Activated T-cell treated with anti-CD3 and anti-CD28 coated beads, Interleukin-2, amount 50 U/mL, for 72 hours (primary cell): ENCODE measurements around the gene VWF. TPM values are rescaled to one million over a fixed set of nuclear protein-coding genes. Genes with fewer than 3 reads are reported as not detected.

Experiments used
- ATAC-seq, 2 donors: fragments of 150-1000 bp; cut with Tn5 transposase; replicated peaks in 1 of 2; 2 replicates each; pipeline ENCODE4 v1.10.0; 2021; ENCODE audit warnings: moderate library complexity in 2 of 2, mild to moderate bottlenecking in 1 of 2
- DNase-seq, 2 donors: peaks; one replicate each; pipeline ENCODE4 v3.0.0; 2021 to 2022; ENCODE audit warnings: mixed read lengths in 1 of 2
- H3K27ac Mint-ChIP-seq: one replicate; pipeline ENCODE4 v1.8.0; 2022; ENCODE audit warnings: mild to moderate bottlenecking, moderate library complexity, mixed read lengths
- H3K27me3 Mint-ChIP-seq: one replicate; pipeline ENCODE4 v1.8.0; 2022; ENCODE audit warnings: low read depth, mixed read lengths
- H3K36me3 Mint-ChIP-seq, 2 donors: one replicate each; pipeline ENCODE4 v1.8.0; 2022; ENCODE audit warnings: mixed read lengths in 2 of 2, mild to moderate bottlenecking in 1 of 2; ENCODE audit not compliant: insufficient read depth in 2 of 2
- H3K4me1 Mint-ChIP-seq: one replicate; pipeline ENCODE4 v1.8.0; 2022; ENCODE audit warnings: low read depth, mixed read lengths
- H3K4me3 Mint-ChIP-seq, 2 donors: one replicate each; pipeline ENCODE4 v1.8.0; 2022; ENCODE audit warnings: mild to moderate bottlenecking in 2 of 2, mixed read lengths in 2 of 2, moderate library complexity in 2 of 2
- H3K9me3 Mint-ChIP-seq, 2 donors: one replicate each; pipeline ENCODE4 v1.8.0; 2022; ENCODE audit warnings: mixed read lengths in 2 of 2
- total RNA-seq, 2 donors: library from RNA; stranded (reverse); gene quantifications; one replicate each; pipeline ENCODE4 v1.2.3, GENCODE V29; 2022

The VWF gene
- total RNA-seq, 2 donors from 2014 or later = 0.02 TPM

DNA sequence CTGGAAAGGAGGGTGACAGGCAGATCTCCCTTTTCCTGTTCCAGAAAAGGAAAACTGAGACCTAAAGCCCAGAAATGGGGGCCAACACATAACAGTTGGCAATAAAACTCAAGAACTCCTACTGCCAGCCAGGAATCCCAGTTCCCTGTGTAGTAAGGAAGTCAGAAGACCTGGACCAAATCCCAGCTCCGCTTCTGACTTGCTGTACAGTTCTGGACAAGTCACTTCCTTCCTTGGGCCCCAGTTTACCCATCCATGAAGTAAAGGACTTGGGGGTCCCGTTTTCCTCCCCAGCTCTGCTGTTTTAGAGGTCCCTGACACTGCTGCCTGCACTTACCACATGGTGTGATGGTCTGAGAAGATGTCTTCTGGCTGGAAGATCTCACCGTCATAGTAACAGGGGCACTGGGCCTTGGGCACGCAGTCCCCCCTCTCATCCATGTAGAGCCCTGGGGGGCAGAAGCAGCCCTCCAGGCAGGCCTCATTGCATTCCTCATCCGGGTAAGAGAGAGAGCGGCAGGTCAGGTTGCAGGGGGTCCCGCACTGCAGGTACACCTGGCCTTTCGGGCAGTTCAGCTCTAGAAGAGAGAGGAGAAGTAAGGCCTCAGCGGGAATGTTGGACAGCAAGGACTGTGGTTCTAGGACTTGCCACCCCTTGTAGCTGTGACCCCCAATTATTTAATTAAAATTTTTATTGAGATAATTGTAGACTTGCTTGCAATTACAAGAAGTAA, 72.1 kb downstream of the VWF start:
- Mint-ChIP-seq H3K27me3 (peaks cover 10% of the 10 kb centered on the region), H3K9me3 (no peaks in the 10 kb centered on the region), H3K36me3 (no peaks in the 10 kb centered on the region), H3K27ac (no peak overlapping the region), H3K4me1 (no peaks in the 10 kb centered on the region), H3K4me3 (no peak overlapping the region)
- ATAC-seq (no peak), DNase-seq (no peak)

DNA sequence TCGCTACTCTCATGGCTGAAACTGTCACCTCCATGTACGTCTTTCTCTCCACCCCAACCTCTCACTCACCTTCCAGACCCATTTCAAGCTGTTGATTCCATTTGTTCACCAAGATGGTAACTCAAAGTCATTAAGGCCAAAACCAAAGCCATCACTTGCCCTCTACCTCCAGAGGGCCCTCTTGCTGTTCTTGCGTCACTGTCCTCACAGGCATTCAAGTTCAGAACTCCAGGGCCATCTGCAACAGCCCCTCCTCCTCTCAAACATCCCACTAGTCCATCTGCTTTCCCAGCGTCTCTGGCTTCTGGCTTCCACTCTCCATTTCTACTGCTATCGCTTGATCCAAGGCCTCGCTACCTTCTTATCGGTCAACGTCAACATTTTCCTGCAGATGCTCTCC, 74.5 kb downstream of the VWF start:
- Mint-ChIP-seq H3K4me1 (no peaks in the 10 kb centered on the region), H3K9me3 (no peaks in the 10 kb centered on the region), H3K36me3 (no peaks in the 10 kb centered on the region), H3K27ac (no peak overlapping the region), H3K4me3 (no peak overlapping the region), H3K27me3 (peaks cover 2% of the 10 kb centered on the region)
- no peak for DNase-seq
- no peak for ATAC-seq

DNA sequence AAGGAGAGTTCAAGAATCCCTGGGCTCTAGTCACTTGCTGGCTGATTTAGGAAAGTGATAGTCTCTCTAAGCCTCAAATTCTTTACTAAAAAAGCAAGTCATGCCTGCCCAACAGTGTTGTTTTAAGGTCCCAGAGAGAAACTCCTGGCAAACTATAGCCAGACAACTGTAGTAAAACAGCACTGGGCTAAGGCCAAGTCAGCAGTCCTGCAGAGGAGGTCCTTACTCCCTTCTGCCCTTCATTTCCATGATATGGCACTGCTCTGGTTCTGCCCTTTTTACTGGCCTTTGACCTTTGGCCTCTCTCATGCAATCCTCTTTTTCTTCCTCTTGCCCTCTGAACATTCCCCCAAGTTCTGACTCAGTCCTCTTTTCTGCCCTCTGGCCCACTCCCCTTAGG, 74.9 kb downstream of the VWF start:
- ATAC-seq (no peak), DNase-seq (no peak)
- no peak overlapping the region for H3K4me3 Mint-ChIP-seq
- H3K27ac Mint-ChIP-seq = no peak overlapping the region
- no peaks in the 10 kb centered on the region for H3K36me3 Mint-ChIP-seq
- H3K27me3 Mint-ChIP-seq = peaks cover 6% of the 10 kb centered on the region
- H3K4me1 Mint-ChIP-seq = no peaks in the 10 kb centered on the region
- H3K9me3 Mint-ChIP-seq = no peaks in the 10 kb centered on the region

DNA sequence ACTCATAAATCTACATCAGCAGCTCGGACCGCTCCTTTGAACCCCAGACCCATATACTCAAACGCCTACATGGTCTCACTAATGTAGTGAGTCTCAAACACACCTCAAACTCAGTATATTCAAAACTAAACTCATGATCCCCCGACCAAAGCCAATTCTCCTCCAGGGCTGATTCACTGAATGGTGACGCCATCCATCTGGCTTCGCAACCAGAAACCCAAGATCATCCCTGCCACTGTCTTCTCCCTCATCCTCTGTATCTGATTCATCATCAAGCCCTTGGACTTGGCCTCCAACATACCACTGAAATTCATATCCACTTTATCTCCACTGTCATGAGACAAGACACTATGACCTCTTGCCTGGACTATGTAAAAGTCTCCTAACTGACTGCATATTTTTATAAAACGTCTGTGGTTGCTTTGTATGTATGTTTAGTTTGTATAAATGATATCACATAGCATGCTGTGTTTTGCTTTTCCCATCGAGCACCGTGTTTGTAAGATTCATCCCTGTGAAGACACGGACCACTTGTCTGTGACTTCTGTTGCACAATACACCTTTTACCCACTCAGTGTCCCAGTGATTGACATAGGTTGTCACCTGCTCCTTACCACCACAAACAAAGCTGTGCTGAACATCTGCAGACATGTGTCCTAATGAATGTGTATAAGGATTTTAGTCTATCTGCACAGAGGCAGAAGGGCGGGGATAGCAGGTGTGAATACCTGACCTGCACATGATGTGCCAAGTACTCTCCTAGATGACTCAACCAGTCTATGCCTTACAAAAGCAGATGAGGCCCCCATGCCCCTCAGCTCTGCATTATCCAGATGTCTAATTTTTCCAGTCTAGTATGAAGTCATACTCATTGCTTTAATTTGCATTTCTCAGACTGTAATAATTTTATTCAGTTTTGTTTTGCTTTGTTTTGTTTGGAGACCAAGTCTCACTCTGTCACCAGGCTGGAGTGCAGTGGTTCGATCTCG, 76.9 kb downstream of the VWF start:
- H3K4me3 Mint-ChIP-seq = no peak overlapping the region
- no peak for ATAC-seq

DNA sequence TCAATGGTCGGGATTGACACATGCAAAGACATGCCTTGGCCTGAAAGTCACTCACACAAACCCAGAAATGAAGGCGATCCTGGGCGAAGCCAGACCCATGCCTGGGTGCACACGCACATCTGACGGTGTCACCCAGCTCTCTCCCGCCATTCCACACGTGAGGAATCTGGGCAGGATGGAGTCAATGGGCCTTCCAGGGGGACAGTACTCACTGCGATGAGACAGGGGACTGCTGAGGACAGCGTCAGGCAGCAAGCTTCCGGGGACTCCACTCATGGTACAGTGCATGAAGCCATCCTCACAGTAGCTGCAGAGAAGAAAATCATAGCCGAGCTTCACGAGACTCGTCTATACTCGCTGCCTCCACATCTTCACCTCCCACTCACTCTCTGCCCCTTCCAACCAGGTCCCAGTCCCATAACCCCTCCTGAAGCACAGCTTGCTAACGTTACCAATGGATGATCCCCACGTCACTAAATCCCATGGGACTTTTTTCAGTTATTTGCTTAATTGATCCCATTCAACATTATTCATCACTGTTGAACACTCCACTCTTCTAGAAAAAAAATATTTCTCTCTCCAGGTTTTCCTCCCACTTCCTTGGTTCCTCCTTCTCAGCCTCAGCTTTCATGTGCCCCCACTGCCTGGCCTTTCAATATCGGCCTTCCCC, 77.8 kb downstream of the VWF start:
- Mint-ChIP-seq H3K4me1 (no peaks in the 10 kb centered on the region), H3K9me3 (no peaks in the 10 kb centered on the region)
- DNase-seq = no peak

More for the DNA sequence above, 76.9 kb downstream of the VWF start:
- H3K4me1 Mint-ChIP-seq = no peaks in the 10 kb centered on the region
- DNase-seq = no peak
- no peaks in the 10 kb centered on the region for H3K9me3 Mint-ChIP-seq
- peaks cover 6% of the 10 kb centered on the region for H3K27me3 Mint-ChIP-seq
- no peak overlapping the region for H3K27ac Mint-ChIP-seq
- H3K36me3 Mint-ChIP-seq = no peaks in the 10 kb centered on the region

DNA sequence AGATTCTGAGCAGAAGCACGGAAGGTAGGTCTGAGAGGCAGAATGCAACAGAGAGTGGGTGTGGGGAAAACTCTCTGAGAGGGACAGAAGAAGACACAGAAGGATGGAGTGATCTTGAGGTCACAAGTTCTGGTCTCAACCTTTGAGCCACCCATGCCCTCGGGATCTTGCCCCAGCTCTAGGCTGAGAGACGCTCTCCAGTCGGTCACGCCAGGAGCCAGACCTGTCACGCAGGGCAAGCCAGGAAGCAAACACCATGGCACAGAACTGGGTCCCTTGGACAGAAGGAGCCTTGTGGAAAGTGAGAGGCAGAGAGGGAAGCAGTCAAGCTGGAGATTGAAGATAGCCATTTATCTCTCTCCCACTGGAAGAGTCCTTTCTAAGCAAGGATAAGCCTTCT, 79.0 kb downstream of the VWF start:
- Mint-ChIP-seq H3K36me3 (no peaks in the 10 kb centered on the region), H3K4me1 (no peaks in the 10 kb centered on the region), H3K4me3 (no peak overlapping the region), H3K27ac (no peak overlapping the region), H3K27me3 (peaks cover 6% of the 10 kb centered on the region), H3K9me3 (no peaks in the 10 kb centered on the region)
- DNase-seq (no peak), ATAC-seq (no peak)

More for the DNA sequence above, 77.8 kb downstream of the VWF start:
- no peak for ATAC-seq
- Mint-ChIP-seq H3K27me3 (peaks cover 6% of the 10 kb centered on the region), H3K4me3 (no peak overlapping the region), H3K27ac (no peak overlapping the region), H3K36me3 (no peaks in the 10 kb centered on the region)

DNA sequence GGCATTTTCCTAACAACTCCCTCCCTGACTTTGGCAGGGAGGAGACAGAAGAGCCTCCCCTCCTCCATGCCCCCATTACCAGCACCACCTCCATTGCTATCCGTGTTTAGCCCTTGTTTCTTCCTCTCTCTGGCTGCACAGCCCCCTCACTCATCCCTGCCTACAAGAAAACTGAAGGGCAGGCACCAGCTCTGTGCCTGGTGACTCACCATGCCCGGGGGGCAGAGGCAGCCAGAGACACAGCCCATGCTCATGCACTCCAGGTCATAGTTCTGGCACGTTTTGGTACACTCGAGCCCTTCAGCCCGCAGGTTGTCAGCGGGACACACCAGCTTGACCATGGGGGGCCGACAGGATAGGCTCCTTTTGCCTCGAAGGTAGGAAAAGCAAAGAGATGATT, 80.4 kb downstream of the VWF start:
- DNase-seq (no peak), ATAC-seq (no peak)
- Mint-ChIP-seq H3K4me1 (peaks cover 7% of the 10 kb centered on the region), H3K4me3 (no peak overlapping the region), H3K27ac (no peak overlapping the region), H3K9me3 (no peaks in the 10 kb centered on the region), H3K36me3 (no peaks in the 10 kb centered on the region), H3K27me3 (peaks cover 6% of the 10 kb centered on the region)

DNA sequence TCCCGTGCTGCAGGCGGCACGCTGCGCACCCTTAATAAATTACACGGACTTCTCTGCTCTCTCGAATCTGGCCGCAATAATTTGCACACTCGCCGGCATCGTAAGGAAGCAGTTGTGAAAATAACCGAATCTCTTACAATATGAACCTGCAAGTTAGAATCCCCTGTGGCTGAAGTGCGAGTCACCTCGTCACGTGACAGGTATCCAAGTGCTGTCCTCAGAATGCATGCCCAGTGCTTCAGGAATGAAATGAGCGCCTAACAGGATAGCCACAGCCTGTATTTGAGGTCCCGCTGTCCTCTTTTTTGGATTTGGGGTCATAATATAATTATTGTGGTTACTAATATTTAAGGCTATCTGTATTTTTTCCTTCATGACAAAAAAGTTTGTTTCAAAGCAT, 82.0 kb downstream of the VWF start:
- ATAC-seq = no peak
- no peaks in the 10 kb centered on the region for H3K36me3 Mint-ChIP-seq
- no peak overlapping the region for H3K4me3 Mint-ChIP-seq

DNA sequence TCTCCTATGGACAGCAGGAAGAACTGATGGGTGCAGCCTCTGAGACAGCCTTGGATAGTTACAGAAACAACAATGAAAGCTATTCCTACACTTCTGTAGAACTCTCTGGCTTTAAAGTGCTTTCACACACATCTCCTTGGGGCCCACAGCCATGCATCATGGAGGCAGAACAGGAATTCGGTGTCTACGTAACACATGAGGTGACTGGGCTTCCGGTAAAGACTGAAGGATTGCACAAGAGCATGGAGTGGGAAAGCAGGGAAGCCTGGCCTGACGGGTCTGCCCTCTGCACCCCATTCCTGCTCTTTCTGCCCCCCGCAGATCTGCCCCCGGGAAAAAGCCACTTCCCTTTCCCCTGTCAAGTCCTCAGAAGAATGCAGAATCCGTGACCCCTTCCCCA, 82.6 kb downstream of the VWF start:
- Mint-ChIP-seq H3K4me3 (no peak overlapping the region), H3K27ac (no peak overlapping the region), H3K9me3 (no peaks in the 10 kb centered on the region), H3K4me1 (peaks cover 7% of the 10 kb centered on the region), H3K36me3 (no peaks in the 10 kb centered on the region), H3K27me3 (peaks cover 6% of the 10 kb centered on the region)
- ATAC-seq (no peak), DNase-seq (no peak)

More for the DNA sequence above, 82.0 kb downstream of the VWF start:
- Mint-ChIP-seq H3K4me1 (peaks cover 7% of the 10 kb centered on the region), H3K27me3 (peaks cover 6% of the 10 kb centered on the region), H3K27ac (no peak overlapping the region), H3K9me3 (no peaks in the 10 kb centered on the region)
- no peak for DNase-seq

DNA sequence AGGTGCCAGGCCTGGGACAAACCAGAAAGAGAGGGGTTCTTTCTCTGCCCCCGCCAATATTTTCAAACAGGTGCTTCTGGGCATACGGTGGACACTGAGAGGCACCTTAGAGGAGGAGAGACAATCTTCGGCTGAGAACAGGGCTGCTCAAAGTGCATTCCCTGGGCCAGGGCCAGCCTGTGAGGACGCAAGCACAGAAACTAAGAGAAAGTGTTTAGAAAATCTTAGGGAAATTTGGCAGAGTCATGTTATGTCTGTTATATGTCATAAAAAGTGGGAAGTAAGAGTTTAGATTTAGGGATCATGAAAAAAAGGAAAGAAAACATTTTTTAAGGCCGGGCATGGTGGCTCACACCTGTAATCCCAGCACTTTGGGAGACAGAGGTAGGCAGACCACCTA, 83.7 kb downstream of the VWF start:
- no peaks in the 10 kb centered on the region for H3K36me3 Mint-ChIP-seq
- H3K4me3 Mint-ChIP-seq = no peak overlapping the region
- peaks cover 7% of the 10 kb centered on the region for H3K4me1 Mint-ChIP-seq
- H3K9me3 Mint-ChIP-seq = no peaks in the 10 kb centered on the region
- DNase-seq = no peak
- no peak overlapping the region for H3K27ac Mint-ChIP-seq
- ATAC-seq = no peak
- H3K27me3 Mint-ChIP-seq = peaks cover 6% of the 10 kb centered on the region

DNA sequence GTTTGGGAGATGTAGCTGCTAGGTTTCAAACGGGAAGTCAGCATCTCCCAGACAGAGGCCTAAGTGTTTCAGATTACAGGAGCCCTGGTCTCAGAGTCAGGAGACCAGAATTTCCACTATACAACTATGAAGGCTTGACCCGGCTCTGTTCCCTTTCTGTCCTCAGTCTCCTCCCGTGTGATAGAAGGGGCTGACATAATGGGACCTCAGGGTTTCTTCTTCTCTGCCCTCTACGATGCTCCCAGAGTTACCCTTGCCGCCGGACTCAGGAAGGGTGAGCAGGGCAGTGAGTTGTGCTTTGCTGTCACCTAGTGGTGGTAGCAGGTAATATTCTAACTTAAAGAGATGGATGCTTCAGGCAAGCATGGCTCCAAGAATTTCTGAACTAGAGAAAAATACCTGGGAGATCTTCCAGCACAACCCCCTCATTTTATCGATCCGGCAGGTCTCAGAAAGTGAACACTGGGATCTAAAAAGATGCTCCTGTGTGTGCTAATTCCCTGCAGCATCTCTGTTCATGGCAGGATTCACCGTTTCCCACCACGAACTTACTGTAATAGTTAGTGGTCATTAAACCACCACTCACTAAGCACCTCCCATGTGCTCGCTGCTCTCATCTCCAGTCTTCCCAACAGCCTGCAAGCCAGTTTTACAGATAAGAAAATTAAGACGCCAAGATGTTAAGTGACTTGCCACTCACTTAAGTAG, 84.4 kb downstream of the VWF start:
- H3K36me3 Mint-ChIP-seq = no peaks in the 10 kb centered on the region
- H3K4me3 Mint-ChIP-seq = no peak overlapping the region
- ATAC-seq = peak; percentile 73 to 76
- no peaks in the 10 kb centered on the region for H3K9me3 Mint-ChIP-seq
- DNase-seq = peak; percentile 54
- no peak overlapping the region for H3K27ac Mint-ChIP-seq
- peaks cover 7% of the 10 kb centered on the region for H3K4me1 Mint-ChIP-seq
- H3K27me3 Mint-ChIP-seq = peaks cover 5% of the 10 kb centered on the region

DNA sequence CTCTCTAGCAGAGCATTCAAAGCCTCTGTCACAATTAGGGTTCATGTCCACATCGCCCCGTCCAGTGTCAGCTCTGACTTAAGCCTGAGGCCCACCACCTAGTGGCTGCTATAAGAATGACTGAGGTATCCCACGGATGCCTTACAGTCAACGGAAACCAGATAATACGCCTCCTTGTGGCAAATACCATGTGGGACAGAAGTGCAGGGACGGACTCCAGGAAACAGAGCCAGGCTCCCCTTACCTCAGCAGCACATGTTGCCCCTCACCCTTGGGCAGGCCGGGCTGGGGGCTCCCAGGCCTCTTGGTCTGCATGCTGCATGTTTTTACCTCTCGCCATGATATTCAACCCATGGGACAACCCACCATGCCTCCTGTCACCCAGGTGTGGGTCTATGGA, 86.3 kb downstream of the VWF start:
- ATAC-seq = peak; percentile 79 to 85
- Mint-ChIP-seq H3K4me1 (peaks cover 7% of the 10 kb centered on the region), H3K27ac (no peak overlapping the region), H3K36me3 (no peaks in the 10 kb centered on the region), H3K9me3 (no peaks in the 10 kb centered on the region), H3K4me3 (no peak overlapping the region), H3K27me3 (no peaks in the 10 kb centered on the region)
- DNase-seq = peak; percentile 51 to 61
